Esophagus squamous epithelium (tissue), 4 donors: ENCODE measurements around the gene SLBP.

Experiments used
- CTCF ChIP-seq, 6 experiments: fragments of 450-650 bp in 4 of 6; fragments of 200-600 bp in 2 of 6; sonication (generic) in 2 of 6; IDR thresholded peaks; one replicate each; pipeline ENCODE4 v1.5.1; 2016 to 2019; ENCODE audit warnings: antibody characterized with exemption in 6 of 6, mild to moderate bottlenecking in 4 of 6, moderate library complexity in 4 of 6
- POLR2A ChIP-seq, 4 donors: fragments of 450-650 bp; IDR thresholded peaks; one replicate each; pipeline ENCODE4 v1.6.1; 2017; ENCODE audit warnings: antibody characterized with exemption in 4 of 4, mild to moderate bottlenecking in 4 of 4, moderate library complexity in 3 of 4

- TF ChIP-seq CTCF (IDR thresholded peaks at IDR 0.05) (no peak), POLR2A (IDR thresholded peaks at IDR 0.05) (no peak)
Measured at GRCh38 chr4:1761130-1761689, 49.1 kb upstream of the SLBP start.
